Coronary artery (tissue), 2 donors: ENCODE data around the gene IGFBP7.

ENCODE experiments used
- DNase-seq: peaks from one replicate; pipeline ENCODE4 v3.0.0-alpha.2; 2017; ENCODE audit warnings: low spot score
- H3K27ac ChIP-seq, 2 donors: fragments of 200-600 bp; sonication (generic); one replicate each; pipeline ENCODE4 v1.5.1; 2016 to 2019
- H3K4me3 ChIP-seq: fragments of 200-600 bp; sonication (generic); 2 replicates; pipeline ENCODE4 v1.5.1; 2016; ENCODE audit warnings: mild to moderate bottlenecking, moderate library complexity
- CTCF ChIP-seq: fragments of 200-600 bp; sonication (generic); IDR thresholded peaks from one replicate; pipeline ENCODE4 v1.5.1; 2019; ENCODE audit warnings: antibody characterized with exemption

Gene IGFBP7

DNA sequence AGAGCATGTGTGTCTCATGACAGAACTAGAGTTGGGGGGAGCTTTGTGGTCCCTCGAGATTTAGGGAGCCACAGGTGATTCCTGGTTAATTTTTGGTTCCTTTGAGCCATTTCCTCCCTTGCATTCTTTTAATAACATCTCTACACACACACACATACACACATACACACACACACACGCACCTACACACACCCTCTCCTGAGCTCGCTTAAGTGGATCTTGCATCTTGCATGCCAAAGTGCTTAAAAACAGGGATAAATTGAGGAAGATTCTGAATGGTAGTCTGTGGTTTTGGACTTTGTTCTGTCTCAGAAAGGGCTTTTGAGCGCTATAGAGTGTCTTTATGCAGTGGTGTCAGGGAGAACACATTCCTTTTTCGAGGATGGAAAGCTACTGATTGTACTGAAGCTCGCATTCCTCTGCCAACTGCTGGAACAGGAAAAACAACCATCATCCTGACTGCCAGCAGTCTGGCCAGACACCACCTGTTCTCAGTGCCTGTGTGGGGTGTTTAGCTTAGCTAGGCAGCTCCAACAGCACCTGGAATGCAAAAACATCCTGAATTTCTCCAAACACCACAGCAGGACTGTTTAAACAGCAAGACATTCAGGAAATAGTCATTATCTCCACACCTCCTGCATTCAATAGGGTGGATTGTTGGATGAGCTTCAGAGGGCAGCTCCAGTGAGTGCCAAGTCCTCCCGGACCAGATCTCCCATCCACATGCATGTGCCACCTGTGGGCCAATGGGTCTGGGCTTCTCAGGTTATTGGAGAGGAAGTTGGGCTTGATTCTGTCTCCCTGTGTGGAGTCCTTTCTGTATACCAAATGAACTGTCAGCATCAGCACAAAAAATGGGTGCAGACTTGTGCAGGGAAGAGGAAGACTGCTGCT lies 21.9 kb upstream of the IGFBP7 start:
- Histone ChIP-seq H3K27ac (peak overlapping the region in 1 of 2 donors; percentile 9), H3K4me3 (no peak overlapping the region)
- TF ChIP-seq CTCF: no peak
- no peak for DNase-seq

GRCh38 chr4:57129477-57129876 lies 19.3 kb upstream of the IGFBP7 start:
- no peak for TF ChIP-seq CTCF
- DNase-seq: no peak
- H3K27ac ChIP-seq: no peak overlapping the region
- no peak overlapping the region for H3K4me3 ChIP-seq

GRCh38 chr4:57127361-57127760 lies 17.2 kb upstream of the IGFBP7 start:
- Histone ChIP-seq H3K4me3 (no peak overlapping the region), H3K27ac (no peak overlapping the region)
- DNase-seq: no peak
- no peak for TF ChIP-seq CTCF

DNA sequence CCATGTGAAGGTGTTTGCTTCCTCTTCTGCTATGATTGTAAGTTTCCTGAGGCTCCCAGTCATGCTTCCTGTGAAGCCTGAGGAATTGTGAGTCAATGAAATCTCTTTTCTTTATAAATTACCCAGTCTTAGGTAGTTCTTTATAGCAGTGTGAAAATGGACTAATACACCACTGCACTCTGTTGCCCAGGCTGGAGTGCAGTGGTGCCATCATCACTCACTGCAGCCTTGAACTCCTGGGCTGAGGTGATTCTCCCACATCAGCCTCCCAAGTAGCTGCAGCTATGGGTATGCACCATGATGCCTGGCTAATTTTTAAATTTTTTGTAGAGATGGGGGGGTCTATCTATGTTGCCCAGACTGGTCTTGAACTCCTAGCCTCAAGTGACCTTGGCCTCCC lies 15.8 kb upstream of the IGFBP7 start:
- H3K4me3 ChIP-seq: no peak overlapping the region
- H3K27ac ChIP-seq: no peak overlapping the region
- no peak for TF ChIP-seq CTCF
- DNase-seq: no peak

DNA sequence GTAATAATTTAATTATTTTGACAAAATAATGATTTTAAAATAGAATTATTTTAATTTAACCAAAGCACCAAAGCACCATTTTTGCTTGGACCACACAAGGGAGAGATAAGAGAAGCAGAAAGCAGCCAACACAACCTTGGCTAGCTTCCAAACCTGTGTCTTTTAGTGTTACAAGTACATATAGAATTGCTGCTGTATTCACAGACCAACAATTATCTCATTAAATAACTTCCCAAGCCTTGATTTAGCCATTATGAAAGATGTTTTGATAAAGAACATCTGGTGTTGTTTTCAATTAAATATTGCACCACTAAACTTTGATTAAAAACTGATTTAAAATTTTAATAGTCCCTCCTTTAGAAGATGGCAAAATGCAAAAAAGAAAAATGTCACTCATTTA lies 14.0 kb upstream of the IGFBP7 start:
- H3K27ac ChIP-seq: no peak overlapping the region
- no peak for DNase-seq
- H3K4me3 ChIP-seq: no peak overlapping the region
- TF ChIP-seq CTCF: no peak

DNA sequence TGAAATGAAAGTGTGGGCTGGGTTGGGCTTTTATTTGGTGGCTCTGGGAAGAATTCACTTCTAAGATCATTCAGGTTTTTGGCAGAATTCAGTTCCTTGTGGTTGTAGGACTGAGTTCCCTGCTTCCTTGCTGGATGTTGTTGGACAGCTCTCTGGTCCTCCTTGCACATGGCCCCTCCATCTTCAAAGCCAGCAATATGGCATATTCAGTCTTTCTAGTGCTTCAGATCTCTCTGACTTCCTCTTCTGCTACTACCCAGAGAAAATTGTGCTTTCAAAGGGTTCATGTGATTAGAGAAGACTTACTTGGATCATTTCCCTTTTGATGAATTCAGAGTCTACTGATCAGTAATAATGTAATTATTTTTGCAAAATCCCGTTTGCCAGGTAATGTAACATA lies 12.8 kb upstream of the IGFBP7 start:
- Histone ChIP-seq H3K27ac (no peak overlapping the region), H3K4me3 (no peak overlapping the region)
- no peak for DNase-seq
- TF ChIP-seq CTCF: no peak

DNA sequence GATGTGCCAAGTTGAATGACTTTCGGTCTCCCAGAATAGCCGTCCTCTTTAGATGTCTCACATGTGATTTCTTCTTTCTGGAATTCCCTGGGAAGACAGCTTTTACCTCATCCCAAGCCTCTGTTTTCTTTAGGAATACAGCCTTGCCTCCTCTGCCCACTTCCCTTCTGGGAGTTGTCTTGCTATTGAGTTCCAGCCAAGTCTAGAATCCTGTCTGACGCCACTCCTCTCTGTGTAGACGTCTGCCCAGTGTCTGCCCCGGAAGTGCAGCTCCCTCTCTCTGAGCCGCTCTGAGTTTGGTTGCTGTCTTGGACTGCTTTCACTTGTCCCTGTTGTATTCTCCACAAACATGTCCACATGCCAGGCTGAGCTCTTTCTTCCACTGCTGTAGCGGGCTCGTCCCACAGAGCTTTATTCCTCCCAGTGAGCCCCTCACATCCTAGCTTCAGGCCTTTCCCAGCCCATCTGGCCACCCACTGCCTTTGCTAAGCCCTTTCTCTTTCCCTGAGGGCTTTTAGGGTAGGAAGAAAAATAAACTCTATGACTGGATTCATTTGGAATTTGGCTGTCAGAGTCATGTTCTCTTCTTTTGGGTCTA lies 9.0 kb upstream of the IGFBP7 start:
- H3K27ac ChIP-seq: peak overlapping the region; percentile 84 to 89
- peak; percentile 91 for DNase-seq
- TF ChIP-seq CTCF: no peak
- peak overlapping the region; percentile 59 for H3K4me3 ChIP-seq
